PC-3 (cell line): ENCODE measurements around the gene POLDIP3. TPM values are rescaled to one million over a fixed set of nuclear protein-coding genes. Genes with fewer than 3 reads are reported as not detected.
"Not testable (repeated sequence)": the region's sequence is repeated elsewhere in the genome, so short reads cannot be mapped to it uniquely, and the experiment has no call there.

ENCODE experiments used
- ATAC-seq: fragments of 200-7000 bp; cut with Tn5 transposase; 2 replicates; pipeline ENCODE4 v1.9.1; 2020; ENCODE audit warnings: mild to moderate bottlenecking, moderate library complexity
- BruUV-seq: library from RNA; stranded (reverse); fragments of 400-500 nt; replicated peaks from 2 replicates; lab custom pipeline; 2021; lab: Mats Ljungman, UMichigan
- CTCF ChIA-PET: fragments of 300-600 bp; sonication (Branson Sonifier 250); formaldehyde crosslinking; loops from one replicate; lab custom pipeline; 2022; ENCODE audit warnings: antibody characterized with exemption; lab: Charles Lee
- POLR2A ChIA-PET: fragments of 300-600 bp; sonication (Branson Sonifier 250); formaldehyde crosslinking; loops from one replicate; lab custom pipeline; 2022; ENCODE audit warnings: antibody characterized with exemption; ENCODE audit not compliant: unreplicated experiment; lab: Charles Lee
- DNase-seq: peaks from one replicate; pipeline ENCODE4 v3.0.0-alpha.2; 2015
- H2AFZ ChIP-seq: fragments of 300-600 bp; sonication (generic); 2 replicates; pipeline ENCODE4 v1.6.0; 2016; ENCODE audit warnings: antibody characterized with exemption, low read length
- H3F3A ChIP-seq: fragments of 300-600 bp; sonication (generic); one replicate; pipeline ENCODE4 v1.6.0; 2017; ENCODE audit warnings: antibody characterized with exemption, low read length, control low read depth, mild to moderate bottlenecking; ENCODE audit not compliant: unreplicated experiment
- H3K27ac ChIP-seq: fragments of 300-600 bp; sonication (generic); 2 replicates; pipeline ENCODE4 v1.5.1; 2016; ENCODE audit warnings: mild to moderate bottlenecking, low read length
- H3K27me3 ChIP-seq: fragments of 300-600 bp; sonication (generic); 2 replicates; pipeline ENCODE4 v1.6.1; 2016; ENCODE audit warnings: low read length, mixed read lengths
- H3K36me3 ChIP-seq: fragments of 300-600 bp; sonication (generic); 2 replicates; pipeline ENCODE4 v1.6.1; 2016; ENCODE audit warnings: low read depth, mixed run types, low read length, mixed read lengths
- H3K4me1 ChIP-seq: fragments of 300-600 bp; sonication (generic); 2 replicates; pipeline ENCODE4 v1.5.1; 2016; ENCODE audit warnings: low read length; ENCODE audit not compliant: insufficient read depth
- H3K4me2 ChIP-seq: fragments of 300-600 bp; sonication (generic); 2 replicates; pipeline ENCODE4 v1.6.0; 2016; ENCODE audit warnings: low read length
- H3K4me3 ChIP-seq: fragments of 300-600 bp; sonication (generic); 2 replicates; pipeline ENCODE4 v1.5.1; 2016; ENCODE audit warnings: mild to moderate bottlenecking, low read length, mixed read lengths
- H3K79me2 ChIP-seq: fragments of 300-600 bp; sonication (generic); 2 replicates; pipeline ENCODE4 v1.6.1; 2017; ENCODE audit warnings: low read length, mixed read lengths
- H3K9ac ChIP-seq: fragments of 300-600 bp; sonication (generic); 2 replicates; pipeline ENCODE4 v1.6.0; 2016; ENCODE audit warnings: mild to moderate bottlenecking, low read length
- H3K9me2 ChIP-seq: fragments of 300-600 bp; sonication (generic); replicated peaks from 2 replicates; pipeline ENCODE4 v1.6.1; 2016; ENCODE audit warnings: mixed run types, low read length, mixed read lengths
- H3K9me3 ChIP-seq: fragments of 300-600 bp; sonication (generic); 2 replicates; pipeline ENCODE4 v1.6.1; 2016; ENCODE audit warnings: low read length, mixed read lengths
- H4K20me1 ChIP-seq: fragments of 300-600 bp; sonication (generic); 2 replicates; pipeline ENCODE4 v1.6.1; 2016; ENCODE audit warnings: low read length, mixed read lengths
- EZH2 ChIP-seq: fragments of 300-600 bp; sonication (generic); IDR thresholded peaks from one replicate; pipeline ENCODE4 v1.6.1; 2017; ENCODE audit warnings: antibody characterized with exemption, mild to moderate bottlenecking, low read length; ENCODE audit not compliant: unreplicated experiment
- EZH2phosphoT487 ChIP-seq: fragments of 300-600 bp; sonication (generic); IDR thresholded peaks from 2 replicates; pipeline ENCODE4 v1.6.1; 2018; ENCODE audit warnings: mild to moderate bottlenecking, antibody characterized with exemption, low read length, borderline replicate concordance
- intact Hi-C: fragments of 100-400 bp; cut with micrococcal nuclease; formaldehyde crosslinking; loops from 2 replicates; pipeline ENCODE4 v1.9.0; 2023
- total RNA-seq: library from RNA; depleted of rRNA; stranded (reverse); fragments of >200 nt; gene quantifications from 2 replicates; pipeline ENCODE4 v1.2.3, GENCODE V29; 2014
- TF ChIP-seq, protein P1 (sequence below): fragments of 300-600 bp; sonication (generic); conservative IDR thresholded peaks from 2 replicates; pipeline ENCODE4 v1.5.1; 2017; ENCODE audit warnings: antibody characterized with exemption, low read depth, mild to moderate bottlenecking, low read length

The POLDIP3 gene
- total RNA-seq, 1 experiment from 2014 or later, result 32.4 TPM

DNA sequence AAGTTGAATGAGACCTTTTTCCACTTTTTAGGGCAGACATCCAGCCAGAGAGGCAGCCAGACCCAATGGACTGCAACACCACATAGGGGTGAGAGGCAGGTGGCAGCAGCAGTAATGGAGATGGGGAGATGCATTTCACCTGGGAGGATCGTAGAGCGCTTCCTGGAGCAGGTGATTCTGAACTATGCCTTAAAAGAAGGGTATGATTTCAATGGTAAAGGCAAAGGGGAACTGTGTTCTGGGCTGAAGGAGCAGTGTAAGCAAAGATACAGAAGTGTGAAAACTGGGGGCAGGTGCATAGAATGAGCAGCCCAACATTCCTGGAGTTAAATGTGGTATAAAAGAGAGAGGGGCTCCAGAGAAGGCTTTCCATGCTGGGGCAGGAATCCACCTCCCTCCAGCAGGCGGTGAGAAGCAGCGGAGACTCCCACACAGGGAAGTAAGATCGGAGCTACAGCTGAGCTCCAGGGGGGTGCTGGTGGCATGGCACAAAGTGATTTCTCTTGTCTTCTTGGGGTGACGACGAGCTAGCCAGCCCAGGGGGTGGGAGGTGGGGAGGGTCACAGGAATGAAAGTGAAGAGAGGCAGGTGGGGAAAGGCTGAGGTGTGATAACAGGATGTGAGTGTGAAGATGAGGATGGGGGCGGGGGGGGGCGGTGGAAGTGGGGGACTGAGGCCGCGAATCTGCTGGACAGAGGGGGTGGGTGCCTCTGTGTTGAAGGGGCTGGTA lies 65.2 kb downstream of the POLDIP3 start:
- H3K27ac ChIP-seq, result no peak overlapping the region
- H3K4me3 ChIP-seq, result no peak overlapping the region
- ChIA-PET CTCF (no interaction called here), POLR2A (no interaction called here)
- H3K9me2 ChIP-seq, result no peaks in the 10 kb centered on the region
- no peak overlapping the region for H3K9ac ChIP-seq
- H3K4me2 ChIP-seq, result no peak overlapping the region
- no peaks in the 10 kb centered on the region for H3K4me1 ChIP-seq
- no peaks in the 10 kb centered on the region for H4K20me1 ChIP-seq
- H3K9me3 ChIP-seq, result no peaks in the 10 kb centered on the region
- no peaks in the 10 kb centered on the region for H3K79me2 ChIP-seq
- intact Hi-C loops, result no loop called here
- no peak overlapping the region for H2AFZ ChIP-seq
- TF ChIP-seq EZH2 (no peak), EZH2phosphoT487 (no peak)
- TF ChIP-seq, protein P1, sequence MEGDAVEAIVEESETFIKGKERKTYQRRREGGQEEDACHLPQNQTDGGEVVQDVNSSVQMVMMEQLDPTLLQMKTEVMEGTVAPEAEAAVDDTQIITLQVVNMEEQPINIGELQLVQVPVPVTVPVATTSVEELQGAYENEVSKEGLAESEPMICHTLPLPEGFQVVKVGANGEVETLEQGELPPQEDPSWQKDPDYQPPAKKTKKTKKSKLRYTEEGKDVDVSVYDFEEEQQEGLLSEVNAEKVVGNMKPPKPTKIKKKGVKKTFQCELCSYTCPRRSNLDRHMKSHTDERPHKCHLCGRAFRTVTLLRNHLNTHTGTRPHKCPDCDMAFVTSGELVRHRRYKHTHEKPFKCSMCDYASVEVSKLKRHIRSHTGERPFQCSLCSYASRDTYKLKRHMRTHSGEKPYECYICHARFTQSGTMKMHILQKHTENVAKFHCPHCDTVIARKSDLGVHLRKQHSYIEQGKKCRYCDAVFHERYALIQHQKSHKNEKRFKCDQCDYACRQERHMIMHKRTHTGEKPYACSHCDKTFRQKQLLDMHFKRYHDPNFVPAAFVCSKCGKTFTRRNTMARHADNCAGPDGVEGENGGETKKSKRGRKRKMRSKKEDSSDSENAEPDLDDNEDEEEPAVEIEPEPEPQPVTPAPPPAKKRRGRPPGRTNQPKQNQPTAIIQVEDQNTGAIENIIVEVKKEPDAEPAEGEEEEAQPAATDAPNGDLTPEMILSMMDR, result no peak
- no peaks in the 10 kb centered on the region for H3K36me3 ChIP-seq
- H3K27me3 ChIP-seq, result no peaks in the 10 kb centered on the region
- ATAC-seq, result no peak
- no TSS peak for BruUV-seq
- no peak for DNase-seq
- H3F3A ChIP-seq, result no peaks in the 10 kb centered on the region

- Histone ChIP-seq H3K79me2 (no peaks in the 10 kb centered on the region), H3K27me3 (no peaks in the 10 kb centered on the region), H3K27ac (no peak overlapping the region), H3F3A (no peaks in the 10 kb centered on the region), H3K36me3 (no peaks in the 10 kb centered on the region), H3K4me3 (no peak overlapping the region), H4K20me1 (no peaks in the 10 kb centered on the region), H3K9ac (no peak overlapping the region), H3K4me1 (no peaks in the 10 kb centered on the region), H2AFZ (no peak overlapping the region), H3K9me3 (no peaks in the 10 kb centered on the region), H3K4me2 (no peak overlapping the region), H3K9me2 (no peaks in the 10 kb centered on the region)
- BruUV-seq, result no TSS peak
- ATAC-seq, result no peak
- TF ChIP-seq EZH2 (no peak), EZH2phosphoT487 (no peak)
- TF ChIP-seq, protein P1, result no peak
- ChIA-PET POLR2A (no interaction called here), CTCF (no interaction called here)
- no peak for DNase-seq
- intact Hi-C loops, result no loop called here
These were observed 65.9 kb downstream of the POLDIP3 start for GRCh38 chr22:42548597-42549330.

DNA sequence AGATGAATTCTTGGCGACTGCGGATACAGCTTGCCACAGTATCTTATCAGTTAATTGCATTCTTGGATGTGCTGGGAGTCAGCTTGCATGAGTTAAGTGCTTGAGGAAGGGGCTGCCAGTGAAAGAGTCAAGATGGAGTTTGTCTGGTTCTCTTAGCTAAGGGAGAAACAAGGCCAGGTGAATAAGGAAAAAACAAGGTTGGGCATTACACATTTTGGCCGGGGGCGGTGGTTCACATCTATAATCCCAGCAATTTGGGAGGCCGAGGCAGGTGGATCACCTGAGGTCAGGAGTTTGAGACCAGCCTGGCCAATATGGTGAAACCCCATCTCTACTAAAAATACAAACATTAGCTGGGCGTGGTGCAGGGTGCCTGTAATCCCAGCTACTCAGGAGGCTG lies 66.6 kb downstream of the POLDIP3 start:
- DNase-seq, H3K4me1 ChIP-seq, H3K36me3 ChIP-seq, H3K9me2 ChIP-seq, ATAC-seq, BruUV-seq, H3K9ac ChIP-seq, H3K9me3 ChIP-seq, H4K20me1 ChIP-seq, CTCF ChIA-PET, POLR2A ChIA-PET, H3K4me2 ChIP-seq, H3K27me3 ChIP-seq, H3K79me2 ChIP-seq, H3K27ac ChIP-seq, H3K4me3 ChIP-seq, H3F3A ChIP-seq, intact Hi-C loops, H2AFZ ChIP-seq: not testable (repeated sequence)
